Stimulated activated CD4-positive, alpha-beta T cell treated with anti-CD3 and anti-CD28 coated beads, TNF-alpha, amount 100 ng/mL, for 24 hours (primary cell): ENCODE measurements around the gene COL9A3.

Source experiments
- DNase-seq, 3 experiments: peaks; one replicate each; pipeline ENCODE4 v3.0.0-alpha.2; 2020; ENCODE audit warnings: low read depth in 3 of 3

Gene COL9A3

GRCh38 chr20:62823688-62824475 is 7.0 kb downstream of the COL9A3 start:
- no peak for DNase-seq

GRCh38 chr20:62824476-62825332 is 7.9 kb downstream of the COL9A3 start:
- peak in 1 of 3 experiments; percentile 44 for DNase-seq

DNA sequence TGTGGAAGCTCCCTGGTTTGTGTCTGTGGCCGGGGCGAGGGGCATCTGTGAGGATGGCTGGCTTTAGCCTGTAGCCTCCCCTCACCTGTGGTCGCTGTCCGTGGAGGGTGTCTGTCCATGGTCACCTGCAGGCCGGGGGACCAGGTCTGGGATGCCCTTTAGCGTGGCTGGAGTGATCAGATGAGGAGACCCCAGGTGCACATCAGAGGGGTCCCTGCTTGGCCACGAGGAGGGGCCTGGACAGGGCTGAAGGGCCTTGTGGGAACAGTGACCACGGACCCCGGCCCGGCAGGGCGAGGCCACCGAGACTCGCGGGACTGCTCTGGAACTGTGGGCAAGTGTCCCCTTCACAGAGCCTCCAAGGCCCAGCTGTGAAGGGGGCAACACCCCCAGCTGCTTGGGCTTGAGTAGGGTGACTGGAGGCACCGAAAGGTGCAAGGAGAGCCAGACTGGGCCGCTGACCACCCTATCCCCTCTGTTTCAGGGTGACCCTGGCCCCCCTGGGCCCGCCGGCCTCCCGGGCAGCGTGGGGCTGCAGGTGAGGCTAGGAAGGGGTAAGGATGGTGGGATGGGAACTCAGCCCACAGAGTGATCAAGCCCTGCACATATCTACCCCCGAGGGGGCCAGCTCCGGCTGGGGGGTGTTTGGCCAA is 8.6 kb downstream of the COL9A3 start:
- no peak for DNase-seq

DNA sequence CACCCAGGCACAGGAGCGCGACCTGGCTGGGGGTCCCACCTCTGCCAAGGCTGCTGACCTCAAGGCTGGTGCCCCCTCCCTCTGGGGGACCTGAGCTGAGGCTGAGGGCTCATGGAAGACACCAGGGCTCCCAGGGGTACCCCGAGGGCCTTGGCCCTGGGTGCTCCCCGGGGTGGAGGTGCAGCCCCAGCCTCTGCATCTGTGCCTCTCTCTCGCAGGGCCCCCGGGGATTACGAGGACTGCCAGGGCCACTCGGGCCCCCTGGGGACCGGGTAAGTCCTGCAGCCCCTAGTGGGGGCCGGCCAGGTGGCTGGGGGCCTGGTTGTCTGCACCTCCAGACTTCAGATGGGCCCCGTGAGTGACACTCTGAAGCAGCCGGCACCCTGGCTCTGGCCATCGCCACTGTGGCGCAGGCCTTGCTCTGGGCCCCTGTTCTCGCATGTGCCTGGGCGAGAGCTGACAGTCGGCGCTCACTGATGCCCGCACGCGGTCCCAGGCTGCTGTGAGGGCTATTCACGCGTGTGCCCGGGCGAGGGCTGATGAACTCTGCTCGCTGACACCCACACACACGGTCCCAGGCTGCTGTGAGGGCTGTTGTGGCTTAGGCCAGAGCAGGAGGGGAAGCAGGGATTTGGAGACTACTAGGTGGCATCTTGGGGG is 9.3 kb downstream of the COL9A3 start:
- no peak for DNase-seq

GRCh38 chr20:62826646-62827310 is 9.9 kb downstream of the COL9A3 start:
- no peak for DNase-seq

DNA sequence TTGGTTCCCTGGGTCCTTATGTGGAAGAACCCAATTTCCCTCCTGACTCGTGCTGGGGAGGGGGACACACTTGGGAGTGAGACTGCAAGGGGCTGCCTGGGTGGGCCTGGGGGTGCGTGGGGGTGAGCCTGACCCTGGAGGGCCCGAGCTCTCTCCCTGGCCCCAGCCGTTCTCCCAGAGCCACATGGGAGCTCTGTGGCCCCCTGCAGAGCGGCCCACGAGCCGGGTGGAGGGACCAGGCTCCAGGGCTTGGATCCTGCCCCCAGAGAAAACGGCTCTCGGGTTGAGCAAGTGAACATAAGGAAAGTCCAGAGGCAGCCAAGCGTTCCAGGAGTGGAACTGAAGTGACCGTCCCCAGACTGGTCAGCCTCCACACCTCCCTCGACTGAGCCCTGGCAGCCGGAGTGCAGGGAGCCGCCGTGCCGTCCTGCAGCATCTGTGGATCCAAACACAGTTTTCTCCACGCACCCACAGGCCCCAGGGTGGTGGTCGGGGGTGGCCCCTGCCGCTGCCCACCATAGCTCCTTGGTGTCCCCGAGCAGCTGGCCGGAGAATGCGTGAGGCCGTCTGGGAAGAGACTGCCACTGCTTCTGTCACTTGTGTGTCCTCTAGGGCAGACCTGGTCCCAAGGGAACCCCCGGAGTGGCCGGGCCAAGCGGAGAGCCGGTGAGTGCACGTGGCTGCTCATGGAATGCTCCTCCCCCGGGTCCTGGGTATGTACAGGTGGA is 10.6 kb downstream of the COL9A3 start:
- no peak for DNase-seq

DNA sequence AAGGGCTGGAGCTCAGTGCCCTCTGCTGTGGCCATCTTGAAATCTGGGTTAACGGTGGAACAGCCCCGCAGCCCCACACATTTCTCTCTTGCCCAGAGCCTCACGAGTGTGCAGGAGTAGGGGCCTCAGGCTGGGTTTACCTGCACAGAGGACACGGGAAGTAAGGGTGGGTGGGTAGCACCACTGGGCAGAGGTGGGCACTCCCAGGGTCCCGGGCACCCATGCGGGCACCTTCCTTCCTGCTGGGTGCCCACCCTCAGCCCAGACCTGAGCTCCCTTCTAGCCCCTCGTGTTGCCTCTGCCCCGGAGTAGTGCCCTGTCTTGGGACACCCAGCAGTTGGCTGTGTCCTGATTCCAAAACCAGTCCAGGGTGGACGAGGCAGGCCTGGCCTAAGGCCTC is 11.2 kb downstream of the COL9A3 start:
- no peak for DNase-seq

- DNase-seq = no peak
Observed at GRCh38 chr20:62828511-62829230, 11.8 kb downstream of the COL9A3 start.

DNA sequence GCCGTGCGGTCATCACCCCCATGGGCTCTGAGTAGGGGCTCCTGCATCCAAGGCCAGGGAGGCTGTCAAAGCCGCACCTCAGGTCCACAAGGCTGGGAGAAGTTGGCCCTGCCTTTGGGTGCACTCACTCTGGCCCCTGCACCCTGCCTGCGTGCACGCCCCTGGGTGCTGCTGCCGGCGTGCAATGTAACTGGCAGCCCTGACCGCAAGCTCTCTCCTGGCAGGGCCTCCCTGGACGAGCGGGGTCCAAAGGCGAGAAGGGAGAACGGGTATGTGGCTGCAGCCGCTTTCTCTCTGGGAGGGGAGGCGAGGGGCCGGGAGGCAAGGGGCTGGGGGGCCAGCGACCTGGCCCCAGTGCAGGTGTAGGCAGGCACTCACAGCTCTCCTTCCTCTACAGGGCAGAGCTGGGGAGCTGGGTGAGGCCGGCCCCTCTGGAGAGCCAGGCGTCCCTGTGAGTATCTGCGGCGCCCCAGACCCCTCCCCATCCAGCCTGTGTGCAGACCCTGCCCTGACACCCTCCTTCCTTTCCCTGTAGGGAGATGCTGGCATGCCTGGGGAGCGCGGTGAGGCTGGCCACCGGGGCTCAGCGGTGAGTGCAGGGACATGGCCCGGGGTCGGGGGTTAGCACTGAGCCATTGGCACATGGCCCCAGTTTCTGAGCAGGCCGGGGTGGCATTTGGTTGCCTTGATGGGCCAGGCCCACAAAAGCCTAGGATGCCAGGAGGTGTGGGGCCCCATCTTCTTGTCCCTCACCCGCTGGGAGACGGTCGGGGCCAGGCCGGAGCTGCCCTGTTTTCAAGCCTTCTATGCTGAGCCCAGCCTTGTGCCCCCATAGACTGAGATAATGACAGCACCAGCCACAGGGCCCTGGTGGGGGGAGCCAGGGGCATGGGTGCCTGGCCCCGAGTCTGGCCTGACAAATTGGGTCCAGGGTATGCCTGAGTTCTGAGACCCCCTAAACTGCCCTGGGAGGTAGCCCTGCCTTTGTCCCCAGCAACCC is 12.7 kb downstream of the COL9A3 start:
- no peak for DNase-seq

- DNase-seq = no peak
Observed at GRCh38 chr20:62830251-62830650, 13.4 kb downstream of the COL9A3 start.

DNA sequence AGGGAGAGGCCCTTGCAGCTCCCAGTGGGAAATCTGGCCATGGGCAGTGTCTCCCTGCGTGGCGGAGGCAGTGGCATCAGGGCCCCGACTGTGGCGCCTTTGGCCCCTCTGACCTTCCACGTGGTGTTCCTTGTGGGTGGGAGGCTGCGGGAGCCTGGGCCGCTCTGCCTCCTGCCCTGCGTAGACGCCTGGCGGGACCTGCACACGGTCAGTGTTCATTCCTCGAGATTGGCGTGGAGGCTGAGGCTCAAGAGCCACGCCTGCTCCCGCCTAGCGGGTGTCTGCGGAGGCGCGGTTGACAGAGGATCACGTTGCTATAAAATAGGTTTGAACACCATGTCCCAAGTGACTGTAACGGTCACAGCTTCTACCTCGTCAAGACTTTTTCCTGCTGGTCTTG is 14.0 kb downstream of the COL9A3 start:
- DNase-seq = no peak

DNA sequence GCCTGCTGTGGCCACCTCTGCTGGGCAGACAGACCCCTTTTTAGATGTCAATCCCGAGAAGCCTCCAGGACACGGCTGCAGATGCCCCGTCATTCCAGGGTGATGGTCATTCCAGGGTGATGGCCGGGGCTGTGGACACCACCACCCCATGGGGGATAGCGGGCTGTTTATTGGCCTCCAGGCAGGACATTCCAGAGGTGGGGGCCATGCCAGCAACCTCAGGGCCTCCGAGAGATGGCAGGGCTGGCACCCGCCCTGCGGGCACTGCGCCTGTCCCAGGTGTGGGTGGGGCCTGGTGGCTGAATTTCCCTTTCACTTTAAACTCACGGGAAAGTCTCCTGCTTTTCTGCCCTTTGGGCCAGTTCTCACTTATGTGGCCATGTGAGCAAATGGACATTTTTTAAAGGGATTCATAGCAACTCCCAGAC is 14.5 kb downstream of the COL9A3 start:
- DNase-seq = no peak

- DNase-seq = no peak
Observed at GRCh38 chr20:62831854-62832211, 15.0 kb downstream of the COL9A3 start.

DNA sequence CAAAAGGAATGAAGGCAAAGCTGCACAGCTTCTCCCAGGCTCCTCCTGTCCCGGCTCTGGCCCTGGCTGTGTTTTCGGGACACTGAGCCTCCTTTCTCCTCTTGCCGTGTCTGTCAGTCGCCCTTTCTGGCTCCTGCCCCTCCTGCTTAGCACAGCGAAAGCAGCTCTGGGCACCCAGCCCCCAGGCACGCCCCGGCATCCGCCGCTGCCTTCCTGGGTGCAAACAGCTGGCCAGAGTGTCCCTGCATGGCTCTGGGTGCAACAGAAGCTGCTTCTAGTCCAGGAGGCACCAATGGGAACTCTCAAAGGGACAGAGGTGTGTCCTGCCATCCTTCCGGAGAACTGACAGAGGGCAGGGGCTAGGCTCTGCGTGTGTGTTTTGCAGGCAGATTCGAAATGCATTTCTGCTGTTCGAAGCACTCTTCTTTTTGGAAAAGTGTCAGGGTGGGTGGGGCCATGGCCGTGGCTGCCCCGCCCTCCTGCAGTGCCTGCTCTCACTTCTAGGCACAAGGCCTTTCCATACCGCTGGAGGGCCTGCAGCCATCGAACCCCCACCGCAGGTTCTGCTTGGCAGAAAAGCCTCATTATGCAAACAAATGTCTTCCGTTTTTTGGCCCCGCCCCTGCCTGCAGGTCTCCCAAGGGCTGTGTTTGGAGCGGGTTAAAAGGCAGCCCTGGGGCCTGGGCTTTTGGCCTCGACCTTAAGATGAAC is 15.5 kb downstream of the COL9A3 start:
- peak in 1 of 3 experiments; percentile 33 for DNase-seq

GRCh38 chr20:62832951-62833391 is 16.1 kb downstream of the COL9A3 start:
- DNase-seq = no peak

DNA sequence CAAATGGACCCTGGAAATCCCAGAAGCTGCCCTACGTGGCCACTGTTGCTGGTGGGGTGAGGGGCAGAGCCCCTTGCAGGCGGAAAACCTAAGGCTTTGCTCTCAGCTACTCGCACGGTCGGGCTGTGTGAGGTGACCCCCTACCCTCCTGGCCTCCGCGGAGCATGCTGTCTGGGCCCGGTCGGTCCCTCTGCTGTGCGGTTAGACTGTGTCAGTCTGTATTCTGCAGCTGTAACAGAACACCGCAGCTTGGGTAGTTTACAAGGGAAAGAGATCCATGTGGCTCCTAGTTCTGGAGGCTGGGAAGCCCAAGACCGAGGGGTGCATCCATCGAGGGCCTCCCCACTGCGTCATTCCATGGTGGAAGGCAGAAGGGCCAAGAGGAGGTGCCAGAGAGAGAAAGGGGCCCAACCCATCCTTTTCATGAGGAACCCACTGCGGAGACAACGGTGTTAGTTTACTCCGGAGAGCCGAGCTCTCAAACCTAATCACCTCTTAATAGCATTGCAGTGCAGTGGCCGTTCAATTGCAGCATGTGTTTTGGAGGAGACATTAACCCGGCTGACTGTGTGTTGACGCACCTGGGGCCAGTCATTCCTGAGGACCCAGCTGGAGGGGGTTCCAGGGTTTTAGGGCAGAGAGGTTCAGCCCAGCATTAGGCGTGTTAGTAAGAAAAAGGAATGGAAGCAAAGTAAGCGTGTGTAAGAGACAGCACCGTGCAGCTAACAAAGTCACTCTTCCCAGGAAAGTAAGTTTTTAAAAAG is 18.3 kb downstream of the COL9A3 start:
- DNase-seq = no peak
